GM12865 (cell line): ENCODE data around the gene LRFN2.

Experiments
- DNase-seq: peaks from one replicate; pipeline ENCODE4 v3.0.0; 2010; ENCODE audit warnings: low read depth
- H3K4me3 ChIP-seq: 2 replicates; pipeline ENCODE4 v1.5.1; 2011; ENCODE audit warnings: mild to moderate bottlenecking, low read depth, low read length, control low read depth
- TF ChIP-seq, protein P1 (sequence below): IDR thresholded peaks from 2 replicates; pipeline ENCODE4 v1.5.1; 2011; ENCODE audit warnings: low read length, control low read depth, low read depth, inconsistent platforms; ENCODE audit not compliant: insufficient read depth; ENCODE audit errors: missing control alignments

Gene LRFN2

DNA sequence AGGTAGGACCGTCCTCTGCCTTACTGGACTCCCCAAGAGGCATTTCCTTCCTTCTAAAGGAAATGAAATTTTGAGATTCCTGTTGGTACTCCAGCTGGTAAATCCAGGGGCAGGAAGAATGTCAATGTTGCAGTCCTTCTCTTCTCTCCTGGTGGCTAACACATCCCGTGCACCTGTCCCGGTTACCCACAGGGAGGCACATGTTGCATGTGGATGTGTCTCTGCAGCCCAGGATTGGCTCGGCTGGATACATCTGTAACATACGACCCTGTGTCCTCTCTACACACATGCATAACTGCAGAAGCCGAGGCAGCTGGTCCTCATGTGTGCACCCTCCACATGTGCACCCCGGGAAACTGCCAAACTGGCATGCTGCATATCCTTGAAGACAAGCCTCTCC, 1.3 kb upstream of the LRFN2 start:
- TF ChIP-seq, protein P1, sequence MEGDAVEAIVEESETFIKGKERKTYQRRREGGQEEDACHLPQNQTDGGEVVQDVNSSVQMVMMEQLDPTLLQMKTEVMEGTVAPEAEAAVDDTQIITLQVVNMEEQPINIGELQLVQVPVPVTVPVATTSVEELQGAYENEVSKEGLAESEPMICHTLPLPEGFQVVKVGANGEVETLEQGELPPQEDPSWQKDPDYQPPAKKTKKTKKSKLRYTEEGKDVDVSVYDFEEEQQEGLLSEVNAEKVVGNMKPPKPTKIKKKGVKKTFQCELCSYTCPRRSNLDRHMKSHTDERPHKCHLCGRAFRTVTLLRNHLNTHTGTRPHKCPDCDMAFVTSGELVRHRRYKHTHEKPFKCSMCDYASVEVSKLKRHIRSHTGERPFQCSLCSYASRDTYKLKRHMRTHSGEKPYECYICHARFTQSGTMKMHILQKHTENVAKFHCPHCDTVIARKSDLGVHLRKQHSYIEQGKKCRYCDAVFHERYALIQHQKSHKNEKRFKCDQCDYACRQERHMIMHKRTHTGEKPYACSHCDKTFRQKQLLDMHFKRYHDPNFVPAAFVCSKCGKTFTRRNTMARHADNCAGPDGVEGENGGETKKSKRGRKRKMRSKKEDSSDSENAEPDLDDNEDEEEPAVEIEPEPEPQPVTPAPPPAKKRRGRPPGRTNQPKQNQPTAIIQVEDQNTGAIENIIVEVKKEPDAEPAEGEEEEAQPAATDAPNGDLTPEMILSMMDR, result no peak
- no peak for DNase-seq
- H3K4me3 ChIP-seq, result no peak overlapping the region

DNA sequence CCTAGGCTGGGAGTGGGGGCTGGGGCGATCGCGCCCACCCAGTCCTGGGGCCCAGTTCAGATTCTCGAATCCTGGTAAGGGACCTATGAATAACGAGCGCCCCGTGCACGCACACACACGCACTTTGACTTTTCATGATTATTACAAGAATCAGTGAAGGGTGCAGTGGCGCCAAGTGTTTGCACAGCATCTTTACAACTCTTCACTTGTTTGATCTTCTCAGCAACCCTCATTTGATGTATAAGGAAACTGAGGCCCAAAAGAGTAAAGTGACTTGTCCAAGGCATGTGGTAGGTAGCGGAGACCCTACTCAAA, 863 bp upstream of the LRFN2 start:
- no peak overlapping the region for H3K4me3 ChIP-seq
- no peak for DNase-seq
- TF ChIP-seq, protein P1, result no peak

DNA sequence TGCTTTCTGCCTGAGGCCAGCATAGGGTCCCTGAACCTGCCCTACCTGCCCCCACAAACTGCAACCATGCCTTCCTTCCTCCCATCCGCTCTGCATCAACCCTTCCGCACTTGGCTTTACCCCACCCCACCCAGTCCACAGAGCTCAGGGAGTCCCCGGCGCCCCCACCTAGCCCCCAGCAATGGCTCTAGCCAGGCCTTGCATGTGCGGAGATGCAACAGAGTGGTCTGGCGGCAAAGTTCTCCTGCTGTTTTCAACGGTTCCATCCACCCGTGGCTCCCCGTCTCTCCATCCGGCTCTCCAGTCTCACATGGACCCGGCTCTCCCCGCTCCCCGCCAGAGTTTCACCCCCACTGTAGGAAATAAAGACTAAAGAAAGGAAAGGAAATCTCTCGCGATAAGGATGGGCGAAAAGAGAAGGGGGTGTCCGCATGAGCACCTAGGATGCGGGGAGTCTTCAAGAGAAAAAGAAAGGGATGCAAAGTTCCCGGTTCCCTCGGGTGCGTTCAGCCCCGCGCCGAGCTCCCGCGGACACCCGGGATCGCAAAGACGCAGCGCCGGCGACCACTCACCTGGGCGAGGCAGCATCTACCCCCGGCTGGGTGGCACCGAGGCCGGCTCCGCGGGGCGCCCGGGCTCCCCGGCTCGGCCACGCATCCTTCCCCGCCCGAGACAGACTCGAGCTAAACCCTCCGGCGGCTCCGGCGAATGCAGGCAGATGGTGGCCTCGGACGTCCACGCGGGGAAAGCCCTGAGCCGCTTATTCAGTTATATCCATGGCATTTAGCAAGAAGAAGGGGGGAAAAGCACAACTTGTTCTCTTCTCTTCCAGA, 579 bp downstream of the LRFN2 start:
- DNase-seq, result no peak
- TF ChIP-seq, protein P1, result no peak
- H3K4me3 ChIP-seq, result no peak overlapping the region

DNA sequence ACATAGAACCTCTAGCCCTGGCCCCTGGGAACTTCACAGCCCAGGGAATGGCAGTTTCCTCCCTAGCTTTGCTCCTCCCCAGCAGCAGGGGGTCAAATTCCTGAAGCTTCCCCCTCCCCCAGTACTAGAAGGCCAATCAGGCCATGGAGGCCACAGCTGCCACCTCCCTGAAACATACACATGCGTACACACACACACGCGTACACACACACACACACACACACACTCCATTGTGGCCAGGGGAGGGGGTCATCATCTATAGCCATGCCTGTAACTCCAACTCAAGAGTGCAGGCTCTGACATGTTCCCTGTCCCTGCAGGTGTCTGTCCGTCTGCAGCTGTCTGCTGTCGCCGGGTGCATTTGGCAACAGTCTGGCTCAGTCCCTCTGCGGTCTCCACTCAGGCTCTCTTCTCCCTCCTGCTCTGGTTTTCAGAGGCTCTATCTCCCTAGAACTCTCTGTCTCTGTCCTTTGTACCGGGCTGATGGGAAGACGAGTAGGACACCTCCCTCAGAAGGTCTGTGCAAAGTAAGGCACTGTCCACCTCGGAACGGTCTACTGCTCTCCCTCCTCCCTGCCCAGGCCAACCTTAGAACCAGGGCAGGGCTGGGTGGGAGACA, 1.4 kb downstream of the LRFN2 start:
- DNase-seq, result no peak
- TF ChIP-seq, protein P1, result no peak
- H3K4me3 ChIP-seq, result no peak overlapping the region

DNA sequence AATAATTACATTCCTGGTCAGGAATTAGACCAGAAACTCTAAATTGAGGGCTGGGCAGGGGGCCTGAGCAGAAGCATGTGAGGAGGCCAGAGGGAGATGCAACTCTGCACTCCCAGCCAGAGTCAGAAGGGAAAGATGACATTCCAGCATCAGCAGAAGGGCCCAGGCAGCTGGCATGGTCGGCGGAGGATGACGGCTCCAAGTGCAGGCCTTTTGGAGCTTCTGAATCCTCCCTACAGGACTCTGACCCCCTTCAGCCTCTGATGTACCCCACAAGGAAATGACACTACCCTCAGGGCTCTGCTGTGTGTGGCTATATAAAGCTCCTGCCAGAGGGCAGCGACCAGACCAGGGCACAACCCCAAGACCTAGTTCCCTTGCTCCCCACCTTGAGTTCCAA, 1.9 kb downstream of the LRFN2 start:
- H3K4me3 ChIP-seq, result no peak overlapping the region
- TF ChIP-seq, protein P1, result no peak
- no peak for DNase-seq

DNA sequence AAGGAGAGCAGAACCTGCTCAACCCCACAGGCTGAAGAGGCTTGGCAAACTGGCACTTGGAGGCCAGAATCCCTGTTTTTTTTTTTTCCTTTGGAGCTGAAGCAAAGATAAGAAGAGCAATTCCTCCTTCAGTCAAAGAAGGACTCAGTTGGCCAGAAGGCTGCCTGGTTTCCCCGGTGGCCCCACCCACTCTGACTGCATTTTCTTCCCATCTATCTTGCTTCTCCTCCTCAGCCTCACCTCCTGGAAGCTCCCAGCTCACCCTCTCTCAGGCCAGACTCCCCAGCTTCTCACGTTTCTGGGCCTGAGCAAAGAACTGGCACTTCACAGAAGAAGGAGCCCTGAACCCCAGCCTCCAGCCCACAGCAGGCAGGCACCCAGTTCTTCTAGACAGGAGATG, 2.4 kb downstream of the LRFN2 start:
- TF ChIP-seq, protein P1, result no peak
- H3K4me3 ChIP-seq, result no peak overlapping the region
- DNase-seq, result no peak
